GM19324 (cell line): ENCODE results near the gene SOX12.
"Not testable (repeated sequence)": the region's sequence is repeated elsewhere in the genome, so short reads cannot be mapped to it uniquely, and the experiment has no call there.

Experiments
- ATAC-seq: cut with Tn5 transposase; IDR thresholded peaks from one replicate; pipeline ENCODE4 v1.9.1; 2021; ENCODE audit warnings: mild to moderate bottlenecking, moderate library complexity; ENCODE audit not compliant: unreplicated experiment, low FRiP score

SOX12 gene

GRCh38 chr20:358891-359555, 33.7 kb downstream of the SOX12 start:
- no peak for ATAC-seq

GRCh38 chr20:361561-361960, 36.2 kb downstream of the SOX12 start:
- ATAC-seq, result no peak

GRCh38 chr20:362271-363254, 37.2 kb downstream of the SOX12 start:
- no peak for ATAC-seq

- ATAC-seq, result no peak
Measured at GRCh38 chr20:363319-364078, 38.1 kb downstream of the SOX12 start.

- no peak for ATAC-seq
Measured at GRCh38 chr20:364905-365794, 39.8 kb downstream of the SOX12 start.

GRCh38 chr20:366041-366718, 40.8 kb downstream of the SOX12 start:
- ATAC-seq, result no peak

- ATAC-seq, result no peak
Measured at GRCh38 chr20:366719-367485, 41.5 kb downstream of the SOX12 start.

GRCh38 chr20:367486-367887, 42.1 kb downstream of the SOX12 start:
- ATAC-seq, result no peak

GRCh38 chr20:368915-369314, 43.6 kb downstream of the SOX12 start:
- ATAC-seq, result no peak

GRCh38 chr20:370151-370600, 44.8 kb downstream of the SOX12 start:
- ATAC-seq, result no peak

GRCh38 chr20:370977-371754, 45.8 kb downstream of the SOX12 start:
- ATAC-seq, result no peak

- no peak for ATAC-seq
Measured at GRCh38 chr20:371755-372542, 46.6 kb downstream of the SOX12 start.

- not testable (repeated sequence) for ATAC-seq
Measured at GRCh38 chr20:372543-373082, 47.3 kb downstream of the SOX12 start.

- no peak for ATAC-seq
Measured at GRCh38 chr20:373171-373890, 48.0 kb downstream of the SOX12 start.

- no peak for ATAC-seq
Measured at GRCh38 chr20:375265-375889, 50.0 kb downstream of the SOX12 start.

- no peak for ATAC-seq
Measured at GRCh38 chr20:376089-376488, 50.7 kb downstream of the SOX12 start.
